Suprapubic skin (tissue), 4 donors: Measurements from ENCODE around the gene NACA2. TPM values are rescaled to one million over a fixed set of nuclear protein-coding genes. Genes with fewer than 3 reads are reported as not detected.

Experiments used
- DNase-seq, 2 donors: peaks; one replicate each; pipeline ENCODE4 v3.0.0-alpha.2; 2019; ENCODE audit warnings: low spot score in 2 of 2
- H3K27ac ChIP-seq: fragments of 200-600 bp; sonication (generic); one replicate; pipeline ENCODE4 v1.5.1; 2019
- H3K27me3 ChIP-seq: fragments of 200-600 bp; sonication (generic); one replicate; pipeline ENCODE4 v1.5.1; 2019
- H3K36me3 ChIP-seq: fragments of 200-600 bp; sonication (generic); one replicate; pipeline ENCODE4 v1.5.1; 2019
- H3K4me1 ChIP-seq: fragments of 200-600 bp; sonication (generic); one replicate; pipeline ENCODE4 v1.5.1; 2019
- H3K4me3 ChIP-seq: fragments of 200-600 bp; sonication (generic); one replicate; pipeline ENCODE4 v1.5.1; 2019; ENCODE audit warnings: mild to moderate bottlenecking
- H3K9me3 ChIP-seq: fragments of 200-600 bp; sonication (generic); one replicate; pipeline ENCODE4 v1.5.1; 2019
- CTCF ChIP-seq, 2 donors: fragments of 200-600 bp in 1 of 2; fragments of 450-650 bp in 1 of 2; sonication (generic) in 1 of 2; IDR thresholded peaks; one replicate each; pipeline ENCODE4 v1.5.1; 2016 to 2019; ENCODE audit warnings: antibody characterized with exemption in 2 of 2, mild to moderate bottlenecking in 1 of 2, moderate library complexity in 1 of 2
- EP300 ChIP-seq: sonication (generic); formaldehyde crosslinking; IDR thresholded peaks from one replicate; pipeline ENCODE4 v1.6.1; 2017; ENCODE audit warnings: antibody characterized with exemption
- POLR2A ChIP-seq, 2 donors: fragments of 450-650 bp; IDR thresholded peaks; one replicate each; pipeline ENCODE4 v1.6.1; 2017; ENCODE audit warnings: antibody characterized with exemption in 2 of 2, mild to moderate bottlenecking in 2 of 2, moderate library complexity in 2 of 2
- POLR2AphosphoS5 ChIP-seq, 3 donors: sonication (generic); formaldehyde crosslinking; IDR thresholded peaks; one replicate each; pipeline ENCODE4 v1.6.1; 2017; ENCODE audit warnings: antibody characterized with exemption in 3 of 3
- WGBS: methylation state at CpG from one replicate; pipeline ENCODE4 v1.1.5; 2018; 5-methylcytosine and 5-hydroxymethylcytosine counted together
- total RNA-seq, 4 donors: library from RNA; depleted of rRNA; stranded (reverse); fragments of >200 nt; gene quantifications; one replicate each; pipeline ENCODE4 v1.1.0, GENCODE V29; 2016

Gene NACA2
- total RNA-seq, 4 donors from 2014 or later, result not detected

GRCh38 chr17:61584266-61584665 is 6.8 kb downstream of the NACA2 start:
- WGBS, result 81% methylated on average over 2 of the region's 2 CpGs
- H3K36me3 ChIP-seq, result no peaks in the 10 kb centered on the region
- no peak overlapping the region for H3K27ac ChIP-seq
- H3K27me3 ChIP-seq, result peaks cover 6% of the 10 kb centered on the region
- no peak for TF ChIP-seq POLR2AphosphoS5 (IDR thresholded peaks at IDR 0.05)
- TF ChIP-seq EP300, result no peak
- no peak for TF ChIP-seq CTCF (IDR thresholded peaks at IDR 0.05)
- TF ChIP-seq POLR2A (IDR thresholded peaks at IDR 0.05), result no peak
- DNase-seq, result no peak
- no peaks in the 10 kb centered on the region for H3K9me3 ChIP-seq
- no peaks in the 10 kb centered on the region for H3K4me1 ChIP-seq
- no peak overlapping the region for H3K4me3 ChIP-seq

GRCh38 chr17:61583660-61584264 is 7.3 kb downstream of the NACA2 start:
- no peaks in the 10 kb centered on the region for H3K9me3 ChIP-seq
- no peak overlapping the region for H3K4me3 ChIP-seq
- no peak for TF ChIP-seq EP300
- no peak for TF ChIP-seq CTCF (IDR thresholded peaks at IDR 0.05)
- TF ChIP-seq POLR2A (IDR thresholded peaks at IDR 0.05), result no peak
- no peak for TF ChIP-seq POLR2AphosphoS5 (IDR thresholded peaks at IDR 0.05)
- no peak overlapping the region for H3K27ac ChIP-seq
- DNase-seq, result no peak
- 96% methylated on average over 4 of the region's 4 CpGs for WGBS
- H3K27me3 ChIP-seq, result peaks cover 7% of the 10 kb centered on the region
- no peaks in the 10 kb centered on the region for H3K4me1 ChIP-seq
- no peaks in the 10 kb centered on the region for H3K36me3 ChIP-seq

DNA sequence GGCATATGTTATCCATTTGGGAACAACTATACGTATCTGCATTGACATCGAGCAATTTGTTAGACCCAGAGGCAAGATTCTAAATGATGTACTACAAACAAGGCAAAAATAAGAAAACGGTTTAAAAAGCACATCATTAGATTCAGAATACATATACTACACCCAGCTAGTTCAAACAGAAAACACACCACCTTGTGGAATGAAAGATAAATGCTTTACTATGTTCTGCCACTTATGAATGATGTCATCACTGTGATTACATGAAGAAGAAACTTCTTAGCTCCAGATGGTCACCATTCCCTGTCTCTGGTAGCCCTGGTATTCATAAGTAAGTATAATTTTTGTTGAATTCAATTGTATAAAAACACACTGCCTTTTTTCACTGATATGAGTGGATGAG is 7.8 kb downstream of the NACA2 start:
- 54% methylated on average over 3 of the region's 3 CpGs for WGBS
- no peaks in the 10 kb centered on the region for H3K36me3 ChIP-seq
- H3K27ac ChIP-seq, result no peak overlapping the region
- TF ChIP-seq POLR2AphosphoS5 (IDR thresholded peaks at IDR 0.05) (no peak), POLR2A (IDR thresholded peaks at IDR 0.05) (no peak), CTCF (IDR thresholded peaks at IDR 0.05) (no peak), EP300 (no peak)
- DNase-seq, result no peak
- H3K4me1 ChIP-seq, result no peaks in the 10 kb centered on the region
- no peaks in the 10 kb centered on the region for H3K9me3 ChIP-seq
- H3K4me3 ChIP-seq, result no peak overlapping the region
- peaks cover 13% of the 10 kb centered on the region for H3K27me3 ChIP-seq

- Histone ChIP-seq H3K9me3 (no peaks in the 10 kb centered on the region), H3K4me3 (no peak overlapping the region), H3K27me3 (peaks cover 18% of the 10 kb centered on the region), H3K27ac (no peak overlapping the region), H3K36me3 (no peaks in the 10 kb centered on the region), H3K4me1 (no peaks in the 10 kb centered on the region)
- no peak for DNase-seq
- TF ChIP-seq CTCF (IDR thresholded peaks at IDR 0.05) (no peak), EP300 (no peak), POLR2A (IDR thresholded peaks at IDR 0.05) (no peak), POLR2AphosphoS5 (IDR thresholded peaks at IDR 0.05) (no peak)
These were observed 8.4 kb downstream of the NACA2 start for GRCh38 chr17:61582593-61582992.

GRCh38 chr17:61581611-61582349 is 9.2 kb downstream of the NACA2 start:
- no peak for DNase-seq
- Histone ChIP-seq H3K27me3 (peaks cover 18% of the 10 kb centered on the region), H3K4me3 (no peak overlapping the region), H3K27ac (no peak overlapping the region), H3K4me1 (no peaks in the 10 kb centered on the region), H3K9me3 (no peaks in the 10 kb centered on the region), H3K36me3 (no peaks in the 10 kb centered on the region)
- no peak for TF ChIP-seq CTCF (IDR thresholded peaks at IDR 0.05)
- 61% methylated on average over 3 of the region's 3 CpGs for WGBS
